Endothelial cell of hepatic sinusoid (primary cell): ENCODE results near the gene DHRS9.

Experiments used
- in situ Hi-C: cut with HindIII; loops from 2 replicates; pipeline ENCODE4 v1.10.0; 2017; ENCODE audit warnings: low sequenced_read_pairs

Gene DHRS9

GRCh38 chr2:169065422-169065821, 3.9 kb upstream of the DHRS9 start:
- in situ Hi-C loops = no loop called here

GRCh38 chr2:169065864-169066517, 3.4 kb upstream of the DHRS9 start:
- in situ Hi-C loops = no loop called here

GRCh38 chr2:169066897-169067296, 2.5 kb upstream of the DHRS9 start:
- in situ Hi-C loops = no loop called here

- in situ Hi-C loops = no loop called here
Observed at GRCh38 chr2:169069833-169070232, 470 bp downstream of the DHRS9 start.

- in situ Hi-C loops = no loop called here
Observed at GRCh38 chr2:169071455-169071854, 2.1 kb downstream of the DHRS9 start.

- in situ Hi-C loops = no loop called here
Observed at GRCh38 chr2:169072163-169072925, 3.0 kb downstream of the DHRS9 start.

GRCh38 chr2:169073211-169073962, 4.0 kb downstream of the DHRS9 start:
- in situ Hi-C loops = no loop called here

GRCh38 chr2:169073963-169074751, 4.8 kb downstream of the DHRS9 start:
- in situ Hi-C loops = no loop called here

GRCh38 chr2:169077674-169078240, 8.4 kb downstream of the DHRS9 start:
- in situ Hi-C loops = no loop called here

- in situ Hi-C loops = no loop called here
Observed at GRCh38 chr2:169080250-169081069, 11.1 kb downstream of the DHRS9 start.

- in situ Hi-C loops = no loop called here
Observed at GRCh38 chr2:169081551-169081950, 12.2 kb downstream of the DHRS9 start.

GRCh38 chr2:169082995-169083394, 13.6 kb downstream of the DHRS9 start:
- in situ Hi-C loops = no loop called here

GRCh38 chr2:169086893-169087467, 17.6 kb downstream of the DHRS9 start:
- in situ Hi-C loops = no loop called here

GRCh38 chr2:169087757-169088379, 18.5 kb downstream of the DHRS9 start:
- in situ Hi-C loops = no loop called here

GRCh38 chr2:169089182-169089581, 19.8 kb downstream of the DHRS9 start:
- in situ Hi-C loops = no loop called here

- in situ Hi-C loops = no loop called here
Observed at GRCh38 chr2:169090133-169090820, 20.9 kb downstream of the DHRS9 start.

- in situ Hi-C loops = no loop called here
Observed at GRCh38 chr2:169091256-169091655, 21.9 kb downstream of the DHRS9 start.

- in situ Hi-C loops = no loop called here
Observed at GRCh38 chr2:169091761-169092519, 22.6 kb downstream of the DHRS9 start.
